ENCODE results near the gene LAD1. TPM values are rescaled to one million over a fixed set of nuclear protein-coding genes. Genes with fewer than 3 reads are reported as not detected.

LAD1 gene
- polyA plus RNA-seq, 2 of the 4 experiments (the other 2 are of a cell fraction): 0.19 to 1.1 TPM

GRCh38 chr1:201376107-201376463 is 23.0 kb downstream of the LAD1 start:
- no peak for ATAC-seq
- ChIA-PET POLR2A (no interaction called here), CTCF (interaction anchor here (0.7 to 10.1 kb wide), 9 partner anchors 9 to 122 kb away, joined by 3 to 104 read pairs (median 8); no protein-coding TSS in a partner anchor)
- Histone ChIP-seq H3K4me3 (no peak overlapping the region), H3K4me2 (no peak overlapping the region), H3K9me3 (no peaks in the 10 kb centered on the region), H3K27ac (0 out of 6 replicates have a peak overlapping the region, but pooled peaks of 1 of the 2 experiments have one; percentile 11), H3K4me1 (no peaks in the 10 kb centered on the region)
- TF ChIP-seq FOSB (CRISPR knock-in tag; IDR thresholded peaks at IDR 0.05) (no peak), HOXB5 (CRISPR knock-in tag; IDR thresholded peaks at IDR 0.05) (no peak), KDM1A (IDR thresholded peaks at IDR 0.05; ENCODE audit: low read depth) (no peak), EP300 (IDR thresholded peaks at IDR 0.05) (no peak), RAD21 (conservative IDR thresholded peaks at IDR 0.05 in 1 of 2, IDR thresholded peaks at IDR 0.05 in 1 of 2) (no peak), HES2 (IDR thresholded peaks at IDR 0.05) (no peak), KDM5A (IDR thresholded peaks at IDR 0.05) (no peak), CHD2 (IDR thresholded peaks at IDR 0.05; ENCODE audit: low read length, partially characterized antibody) (no peak), CBX8 (IDR thresholded peaks at IDR 0.05) (no peak), HOXA7 (CRISPR knock-in tag; IDR thresholded peaks at IDR 0.05) (no peak)
- no peak for FAIRE-seq
- 45% methylated on average over 4 of the region's 4 CpGs for WGBS (ENCODE audit: missing lambda C conversion rate)
- DNase-seq (ENCODE audit: low read depth in 1 of 2, low spot score in 1 of 2): no peak

GRCh38 chr1:201375169-201375568 is 24.0 kb downstream of the LAD1 start:
- ChIA-PET CTCF (interaction anchor here (1.1 to 10.1 kb wide), 8 partner anchors 10 to 121 kb away, joined by 3 to 104 read pairs (median 11); no protein-coding TSS in a partner anchor), POLR2A (no interaction called here)
- DNase-seq (ENCODE audit: low read depth in 1 of 2, low spot score in 1 of 2): no peak
- Histone ChIP-seq H3K27ac (no peak overlapping the region), H3K4me3 (no peak overlapping the region), H3K9me3 (no peaks in the 10 kb centered on the region), H3K4me2 (no peak overlapping the region), H3K4me1 (no peaks in the 10 kb centered on the region)
- peak in 1 of 2 experiments; percentile 33; a peak in 2 of 6 replicates for ATAC-seq
- WGBS (ENCODE audit: missing lambda C conversion rate): 83% methylated on average over 4 of the region's 4 CpGs
- FAIRE-seq: no peak
- TF ChIP-seq RCOR1 (IDR thresholded peaks at IDR 0.05; ENCODE audit: low read depth, low read length) (no peak), CHD2 (IDR thresholded peaks at IDR 0.05; ENCODE audit: low read length, partially characterized antibody) (no peak), ATOH8 (CRISPR knock-in tag; IDR thresholded peaks at IDR 0.05; ENCODE audit: low read depth) (no peak), RARB (CRISPR knock-in tag; IDR thresholded peaks at IDR 0.05) (no peak), SMC3 (IDR thresholded peaks at IDR 0.05) (no peak), PBX3 (IDR thresholded peaks at IDR 0.05) (no peak), POLR2AphosphoS2 (conservative IDR thresholded peaks at IDR 0.05; ENCODE audit: low read length) (no peak), BCL3 (IDR thresholded peaks at IDR 0.05) (no peak), EP300 (IDR thresholded peaks at IDR 0.05) (no peak), TP53 (CRISPR knock-in tag; IDR thresholded peaks at IDR 0.05) (no peak), GATA3 (IDR thresholded peaks at IDR 0.05; ENCODE audit: borderline replicate concordance) (no peak), BHLHE40 (IDR thresholded peaks at IDR 0.05; ENCODE audit: low read depth, low read length) (no peak)

- Histone ChIP-seq H3K9me3 (no peaks in the 10 kb centered on the region), H3K4me1 (no peaks in the 10 kb centered on the region), H3K4me3 (no peak overlapping the region), H3K4me2 (no peak overlapping the region), H3K27ac (no peak overlapping the region)
- TF ChIP-seq USF2 (IDR thresholded peaks at IDR 0.05) (no peak), NFE2L2 (conservative IDR thresholded peaks at IDR 0.05; ENCODE audit: low read length) (no peak), E2F6 (IDR thresholded peaks at IDR 0.05; ENCODE audit: borderline replicate concordance, low read depth) (no peak), EP300 (IDR thresholded peaks at IDR 0.05) (no peak), GATA3 (IDR thresholded peaks at IDR 0.05; ENCODE audit: borderline replicate concordance) (no peak), JUNB (IDR thresholded peaks at IDR 0.05) (no peak), FOSB (CRISPR knock-in tag; IDR thresholded peaks at IDR 0.05) (no peak), HOXA7 (CRISPR knock-in tag; IDR thresholded peaks at IDR 0.05) (no peak), HOXB13 (CRISPR knock-in tag; IDR thresholded peaks at IDR 0.05; ENCODE audit: low read depth) (no peak), ZSCAN20 (CRISPR knock-in tag; IDR thresholded peaks at IDR 0.05) (no peak), KDM1A (IDR thresholded peaks at IDR 0.05; ENCODE audit: low read depth) (no peak)
- CTCF ChIA-PET: interaction anchor here (2.2 to 10.1 kb wide), 5 partner anchors 11 to 120 kb away, joined by 10 to 104 read pairs (median 48); no protein-coding TSS in a partner anchor
- no peak for FAIRE-seq
- WGBS (ENCODE audit: missing lambda C conversion rate): 53% methylated on average over 7 of the region's 7 CpGs
- no peak for ATAC-seq
- POLR2A ChIA-PET: no interaction called here
- no peak for DNase-seq (ENCODE audit: low read depth in 1 of 2, low spot score in 1 of 2)
Measured at GRCh38 chr1:201374364-201374763, 24.8 kb downstream of the LAD1 start.

Measured in A549 (cell line).